Keratinocyte (primary cell): ENCODE measurements around the gene SMG6. TPM values are rescaled to one million over a fixed set of nuclear protein-coding genes. Genes with fewer than 3 reads are reported as not detected.
A peak's percentile ranks its signal among the peaks of the same experiment; 100 is the strongest.

ENCODE experiments used
- DNase-seq: peaks from one replicate; pipeline ENCODE4 v3.0.0-alpha.2; 2011; ENCODE audit warnings: low read depth, missing footprints, low spot score
- FAIRE-seq: peaks from 2 replicates; lab custom pipeline; 2011; peaks lifted over from hg19 to GRCh38; lab: Jason Lieb, UNC
- H2AFZ ChIP-seq: 2 replicates; pipeline ENCODE4 v1.6.0; 2012; ENCODE audit warnings: low read length, control low read depth, inconsistent platforms; ENCODE audit not compliant: control insufficient read depth
- H3K27ac ChIP-seq: 2 replicates; pipeline ENCODE4 v1.5.1; 2011; ENCODE audit warnings: low read length; ENCODE audit not compliant: control insufficient read depth, insufficient read depth
- H3K27me3 ChIP-seq: 3 replicates; pipeline ENCODE4 v1.6.0; 2011; ENCODE audit warnings: low read length; ENCODE audit not compliant: control insufficient read depth, insufficient read depth; ENCODE audit errors: extremely low read depth
- H3K36me3 ChIP-seq, 2 experiments: 2 replicates in 1 of 2; 3 replicates in 1 of 2; pipeline ENCODE4 v1.5.1; 2011; ENCODE audit warnings: low read length in 2 of 2, mild to moderate bottlenecking in 1 of 2; ENCODE audit not compliant: control insufficient read depth in 2 of 2, insufficient read depth in 2 of 2; ENCODE audit errors: extremely low read depth in 1 of 2
- H3K4me1 ChIP-seq: 3 replicates; pipeline ENCODE4 v1.5.1; 2011; ENCODE audit warnings: low read length; ENCODE audit not compliant: control insufficient read depth, insufficient read depth; ENCODE audit errors: extremely low read depth
- H3K4me2 ChIP-seq: 3 replicates; pipeline ENCODE4 v1.6.0; 2011; ENCODE audit warnings: low read depth, low read length; ENCODE audit not compliant: control insufficient read depth, insufficient read depth; ENCODE audit errors: extremely low read depth
- H3K4me3 ChIP-seq, 3 experiments: fragments of 200-600 bp in 1 of 3; sonication (generic) in 1 of 3; 2 replicates in 2 of 3; 3 replicates in 1 of 3; pipeline ENCODE4 v1.5.1; 2011 to 2016; ENCODE audit warnings: low read length in 3 of 3, mild to moderate bottlenecking in 3 of 3, control low read depth in 2 of 3, inconsistent platforms in 1 of 3, low read depth in 1 of 3, mixed read lengths in 1 of 3, mixed run types in 1 of 3, moderate library complexity in 1 of 3; ENCODE audit not compliant: control insufficient read depth in 2 of 3, insufficient read depth in 2 of 3; ENCODE audit errors: extremely low read depth in 1 of 3
- H3K79me2 ChIP-seq: 2 replicates; pipeline ENCODE4 v1.6.0; 2012; ENCODE audit warnings: low read length; ENCODE audit not compliant: control insufficient read depth, insufficient read depth
- H3K9ac ChIP-seq: 3 replicates; pipeline ENCODE4 v1.6.0; 2011; ENCODE audit warnings: low read length; ENCODE audit not compliant: control insufficient read depth, insufficient read depth; ENCODE audit errors: extremely low read depth
- H3K9me1 ChIP-seq: 3 replicates; pipeline ENCODE4 v1.6.0; 2011; ENCODE audit warnings: low read length; ENCODE audit not compliant: control insufficient read depth, insufficient read depth; ENCODE audit errors: extremely low read depth
- H3K9me3 ChIP-seq: 2 replicates; pipeline ENCODE4 v1.5.1; 2012; ENCODE audit warnings: low read depth, low read length; ENCODE audit not compliant: control insufficient read depth
- H4K20me1 ChIP-seq: 3 replicates; pipeline ENCODE4 v1.6.0; 2011; ENCODE audit warnings: low read length; ENCODE audit not compliant: control insufficient read depth, insufficient read depth; ENCODE audit errors: extremely low read depth
- CTCF ChIP-seq, 3 experiments: IDR thresholded peaks in 1 of 3; conservative IDR thresholded peaks in 1 of 3; optimal IDR thresholded peaks in 1 of 3; 2 replicates in 2 of 3; 3 replicates in 1 of 3; pipeline versions ENCODE3 to v1.5.1; 2011; ENCODE audit warnings: low read length in 3 of 3, mild to moderate bottlenecking in 3 of 3, moderate library complexity in 2 of 3, control low read depth in 1 of 3, inconsistent platforms in 1 of 3; ENCODE audit not compliant: insufficient read depth in 2 of 3; ENCODE audit errors: extremely low read depth in 1 of 3
- EZH2 ChIP-seq: IDR thresholded peaks from one replicate; pipeline ENCODE4 v1.6.1; 2012; ENCODE audit warnings: inconsistent platforms, mild to moderate bottlenecking, low read length, moderate library complexity
- dilution Hi-C: fragments of 300-500 bp; cut with MboI; formaldehyde crosslinking; loops from one replicate; pipeline ENCODE4 v1.7.0; 2020; ENCODE audit warnings: low sequenced_read_pairs; ENCODE audit not compliant: extremely low pct_ligation_motif_present
- polyA plus RNA-seq, 5 experiments: library from polyadenylated mRNA; depleted of rRNA in 3 of 5; stranded (reverse) in 3 of 5; stranded (forward) in 1 of 5; unstranded in 1 of 5; fragments of >200 nt; gene quantifications; 1 replicate in 1 of 5; 2 replicates in 3 of 5; 3 replicates in 1 of 5; pipeline versions ENCODE4 v1.2.1 to v1.2.3, GENCODE V29; 2011 to 2012; ENCODE audit warnings: missing spikeins in 2 of 5, low read depth in 1 of 5, low replicate concordance in 1 of 5

The SMG6 gene
- polyA plus RNA-seq, 1 donor (not counting 4 experiments of a cell fraction or from before 2014, with no cell fraction given) = 3.6 TPM

DNA sequence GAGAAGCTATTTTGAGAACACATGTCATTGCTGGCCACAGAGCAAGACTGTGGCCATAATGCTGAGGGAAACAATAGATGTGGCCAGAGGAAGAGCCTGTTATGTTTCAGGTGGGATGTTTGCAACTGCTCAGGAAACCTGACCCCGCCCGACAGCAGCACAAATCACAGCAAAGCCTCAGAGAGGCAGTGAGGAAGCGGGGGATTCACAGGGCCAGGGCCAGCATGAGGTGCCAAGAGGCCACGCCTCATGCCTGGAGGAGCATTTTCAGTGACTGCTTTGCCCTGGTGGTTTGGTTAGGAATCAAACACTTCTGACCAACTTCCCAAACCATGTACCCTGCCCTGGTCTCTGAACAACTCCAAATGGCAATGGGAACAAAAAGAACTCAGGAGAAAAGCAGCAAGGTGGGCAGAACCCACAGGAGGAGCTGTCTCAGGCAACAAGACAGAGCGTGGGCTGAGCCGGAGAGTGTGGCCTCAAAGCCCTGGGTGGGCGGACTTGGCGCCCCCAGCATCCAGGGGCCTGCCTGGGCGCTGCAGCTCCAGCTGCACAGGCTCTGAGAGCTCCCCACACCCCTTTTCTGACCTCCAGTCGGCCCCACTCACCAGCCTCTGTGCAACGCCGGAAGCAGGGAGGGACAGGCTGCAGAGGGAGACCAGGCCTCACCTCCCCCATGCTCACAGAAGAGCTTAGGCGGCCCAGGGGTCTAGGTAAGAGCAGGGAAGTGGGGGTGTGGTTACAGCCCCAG lies 228.1 kb downstream of the SMG6 start:
- Histone ChIP-seq H3K9me3 (no peaks in the 10 kb centered on the region), H3K27me3 (no peaks in the 10 kb centered on the region), H4K20me1 (no peaks in the 10 kb centered on the region), H3K79me2 (no peaks in the 10 kb centered on the region), H2AFZ (no peak overlapping the region), H3K4me1 (peaks cover 13% of the 10 kb centered on the region), H3K27ac (no peak overlapping the region), H3K9me1 (peaks cover 5% of the 10 kb centered on the region), H3K4me3 (no peak overlapping the region), H3K4me2 (peak overlapping the region; percentile 19), H3K36me3 (peaks cover 8 to 15% of the 10 kb centered on the region in 2 experiments), H3K9ac (no peak overlapping the region)
- peak; percentile 52 for FAIRE-seq
- TF ChIP-seq EZH2 = no peak
- TF ChIP-seq CTCF (optimal IDR thresholded peaks at IDR 0.05 in 1 of 3, IDR thresholded peaks at IDR 0.05 in 1 of 3, conservative IDR thresholded peaks at IDR 0.05 in 1 of 3; ENCODE audit: extremely low read depth in 1 of 3, insufficient read depth in 2 of 3, low read length in 3 of 3) = no peak
- no peak for DNase-seq
- dilution Hi-C loops = no loop called here

- H3K36me3 ChIP-seq = peaks cover 8 to 15% of the 10 kb centered on the region in 2 experiments
Observed at GRCh38 chr17:2074919-2075318, 228.7 kb downstream of the SMG6 start.

More at GRCh38 chr17:2074919-2075318, 228.7 kb downstream of the SMG6 start:
- H3K27ac ChIP-seq = no peak overlapping the region
- no peaks in the 10 kb centered on the region for H4K20me1 ChIP-seq
- no peaks in the 10 kb centered on the region for H3K79me2 ChIP-seq
- H3K9ac ChIP-seq = no peak overlapping the region
- peaks cover 5% of the 10 kb centered on the region for H3K9me1 ChIP-seq
- peaks cover 13% of the 10 kb centered on the region for H3K4me1 ChIP-seq
- no peaks in the 10 kb centered on the region for H3K27me3 ChIP-seq
- no peak for TF ChIP-seq CTCF (optimal IDR thresholded peaks at IDR 0.05 in 1 of 3, IDR thresholded peaks at IDR 0.05 in 1 of 3, conservative IDR thresholded peaks at IDR 0.05 in 1 of 3; ENCODE audit: extremely low read depth in 1 of 3, insufficient read depth in 2 of 3, low read length in 3 of 3)
- TF ChIP-seq EZH2 = no peak
- no peak overlapping the region for H3K4me2 ChIP-seq
- dilution Hi-C loops = no loop called here
- H3K9me3 ChIP-seq = no peaks in the 10 kb centered on the region
- H2AFZ ChIP-seq = no peak overlapping the region
- H3K4me3 ChIP-seq = no peak overlapping the region
- FAIRE-seq = no peak
- no peak for DNase-seq
